ENCODE measurements around the gene CD200R1L.

CD200R1L gene

DNA sequence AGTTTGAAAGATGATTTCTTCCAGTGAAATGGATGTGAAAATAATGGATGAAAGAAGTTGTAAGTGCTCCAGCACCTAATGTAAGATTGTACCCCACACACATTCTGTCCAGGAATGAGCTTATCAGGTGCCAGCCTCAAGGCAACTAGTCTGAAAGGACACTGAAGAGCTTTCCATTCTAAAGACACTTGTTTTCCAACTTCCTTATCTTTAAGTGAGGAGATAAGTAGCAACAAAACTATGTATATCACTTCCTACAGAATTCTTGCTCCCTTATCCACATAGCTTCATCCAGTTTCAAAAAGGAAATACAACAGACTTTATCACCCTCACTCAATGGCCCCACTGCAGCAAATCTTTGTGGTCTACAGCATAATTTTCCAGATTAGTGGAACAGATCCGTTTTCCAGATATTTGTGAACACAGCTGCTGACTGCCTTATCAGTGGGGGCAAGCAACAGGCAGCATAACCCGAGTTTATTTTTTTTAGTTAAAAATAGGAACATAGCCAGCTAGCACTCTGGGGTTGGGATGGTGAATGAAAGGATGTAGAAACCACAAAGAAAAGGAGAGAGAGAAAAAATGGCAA, 60.6 kb downstream of the CD200R1L start:
- DNase-seq: no peak

DNA sequence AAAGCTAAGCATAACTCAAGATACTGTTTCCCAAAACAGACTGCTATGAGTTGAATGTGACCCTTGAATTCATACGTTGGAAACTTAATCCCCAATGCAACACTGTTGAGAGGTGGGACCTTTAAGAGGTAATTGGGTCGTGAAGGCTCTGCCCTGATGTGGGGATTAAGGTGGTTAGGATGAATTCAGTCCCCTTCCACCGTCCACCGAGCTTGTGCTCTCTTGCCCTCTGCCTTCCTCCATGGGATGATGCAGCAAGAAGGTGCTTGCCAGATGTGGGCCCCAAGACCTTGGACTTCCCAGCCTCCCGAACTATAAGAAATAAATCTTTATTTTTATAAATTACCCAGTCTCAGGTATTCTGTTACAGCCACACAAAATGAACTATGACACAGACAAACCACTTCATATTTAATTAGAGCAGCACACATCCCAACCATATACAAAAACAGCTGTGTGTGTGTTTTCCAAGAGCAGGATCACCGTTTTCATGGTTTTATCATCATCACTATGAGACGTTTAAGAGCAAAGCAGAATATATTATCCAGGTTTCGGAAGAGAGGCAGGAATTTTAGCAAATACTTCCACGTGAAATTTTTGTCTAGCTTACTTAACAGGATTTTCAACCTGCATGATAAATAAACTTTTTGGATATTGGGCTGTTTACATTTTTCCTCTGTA, 61.2 kb downstream of the CD200R1L start:
- DNase-seq: no peak

DNA sequence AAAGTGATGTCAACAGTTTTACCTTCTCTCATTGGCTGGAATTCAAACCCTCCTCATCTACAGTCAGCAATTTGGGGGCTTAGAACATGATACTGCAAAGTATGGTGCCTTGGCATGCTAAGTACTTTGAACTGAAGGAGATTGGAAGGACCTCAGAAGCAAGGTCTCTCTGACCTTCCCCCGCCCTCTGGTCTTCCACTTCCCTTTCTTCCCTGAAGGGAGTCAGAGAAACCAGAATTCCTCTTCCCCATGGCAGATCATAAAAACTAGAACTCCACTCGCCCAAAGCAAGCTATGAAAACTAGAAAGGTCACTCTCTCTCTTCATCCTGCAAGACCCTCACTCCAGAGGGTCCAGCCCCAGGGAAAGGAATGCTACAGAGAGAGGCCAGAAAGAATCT, 64.2 kb downstream of the CD200R1L start:
- DNase-seq: no peak

DNA sequence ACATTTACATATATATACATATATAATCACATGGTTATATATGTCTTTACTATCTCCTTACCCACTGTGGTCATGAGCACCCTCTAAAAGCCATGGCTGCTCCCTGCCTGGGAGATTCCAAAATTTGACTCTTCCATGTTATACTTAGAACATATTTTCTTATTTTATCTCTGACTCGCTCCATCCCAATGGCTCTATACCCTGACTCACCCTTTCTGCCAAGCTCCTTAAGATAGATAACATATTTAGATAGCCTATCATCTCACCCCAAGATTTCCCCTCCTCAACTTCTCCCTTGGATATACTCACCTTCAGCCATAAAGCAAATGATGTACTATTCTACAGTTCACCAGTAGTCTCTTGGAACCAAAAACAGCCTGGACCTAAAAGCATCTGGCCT, 65.1 kb downstream of the CD200R1L start:
- no peak for DNase-seq

DNA sequence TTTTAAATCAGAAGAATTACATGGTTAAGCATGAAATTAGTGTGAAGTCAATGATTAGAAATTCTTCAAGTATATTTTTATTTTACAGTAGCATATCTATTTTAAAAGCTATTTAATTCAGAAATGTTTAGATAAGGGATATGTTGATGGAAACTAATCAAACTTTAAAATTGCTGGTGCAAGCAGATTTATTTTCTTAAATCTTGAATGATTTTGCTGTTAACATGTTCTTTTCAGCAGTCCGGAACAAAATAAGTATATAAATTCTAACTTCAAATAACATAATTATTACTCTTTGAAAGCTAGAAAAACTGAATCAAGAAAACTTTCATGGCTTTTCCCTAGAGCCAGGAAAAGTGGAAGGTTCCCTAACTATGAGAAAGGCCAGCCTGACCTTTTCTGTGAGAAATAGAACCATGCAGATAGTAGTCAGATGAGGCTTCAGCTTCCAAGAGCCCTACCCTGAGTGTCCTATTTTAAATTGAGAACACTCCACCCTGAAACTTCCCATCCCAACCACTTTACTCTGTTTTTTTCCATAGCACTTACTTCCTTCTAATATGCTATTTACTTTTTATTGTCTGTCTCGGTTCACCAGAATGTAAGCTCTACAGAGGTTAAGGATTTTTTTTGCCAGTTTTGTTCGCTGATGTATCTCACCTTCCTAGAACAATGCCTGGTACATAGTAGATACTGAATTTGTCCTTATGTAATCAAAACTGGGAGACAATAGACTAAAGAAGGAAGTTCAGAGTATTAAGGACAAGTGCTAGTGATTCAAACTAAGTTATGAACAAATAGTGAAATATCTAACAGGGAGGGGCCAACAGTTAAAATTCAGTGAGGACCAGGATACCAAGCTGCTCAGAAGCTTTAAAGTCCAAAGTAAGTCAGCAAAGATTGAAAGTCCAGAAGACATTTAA, 66.8 kb downstream of the CD200R1L start:
- DNase-seq: no peak

DNA sequence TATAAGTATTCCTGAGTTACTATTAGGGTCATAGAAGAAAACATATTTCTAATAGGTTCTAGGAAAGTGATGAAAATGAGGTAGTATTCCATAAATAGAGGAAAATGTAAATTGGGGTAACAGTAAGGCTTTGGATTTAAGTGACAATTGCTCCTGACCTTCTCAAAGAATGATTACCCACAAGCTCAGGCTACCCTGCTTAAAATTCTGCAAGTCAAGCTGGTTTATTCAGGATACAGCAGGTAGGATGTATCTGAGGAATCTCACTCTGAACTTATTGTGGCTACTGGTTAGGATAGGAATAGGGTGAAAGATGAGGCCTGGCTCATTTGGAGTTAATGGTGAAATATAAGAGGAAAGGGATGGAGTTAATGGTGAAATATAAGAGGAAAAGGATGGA, 67.7 kb downstream of the CD200R1L start:
- DNase-seq: no peak

DNA sequence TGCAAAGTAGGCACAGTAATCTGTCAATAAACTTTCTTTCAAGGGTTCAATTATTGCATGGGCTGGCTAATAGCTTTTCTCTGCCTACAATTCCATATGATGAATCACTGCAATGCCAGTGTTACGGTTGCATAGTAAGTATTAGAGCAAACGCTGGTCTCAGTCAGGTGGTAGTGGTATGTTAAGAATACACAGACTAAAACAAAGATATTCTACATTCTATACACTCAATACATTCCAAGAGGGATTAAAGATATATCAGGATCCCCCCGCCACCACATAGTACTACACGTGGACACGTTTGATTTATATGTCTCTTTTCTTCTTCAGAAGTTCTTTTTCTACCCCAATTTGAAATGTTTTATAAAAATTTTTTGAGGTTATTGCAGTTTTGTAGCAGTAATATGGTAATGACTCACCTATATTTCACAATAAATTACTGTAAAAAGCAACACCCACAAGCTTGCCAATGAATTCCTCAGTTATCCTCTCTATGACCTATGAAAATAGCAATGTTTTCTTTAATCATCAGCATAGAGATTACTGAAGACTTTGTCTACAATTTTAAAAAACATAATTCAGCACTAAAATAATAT, 68.2 kb downstream of the CD200R1L start:
- DNase-seq: no peak

DNA sequence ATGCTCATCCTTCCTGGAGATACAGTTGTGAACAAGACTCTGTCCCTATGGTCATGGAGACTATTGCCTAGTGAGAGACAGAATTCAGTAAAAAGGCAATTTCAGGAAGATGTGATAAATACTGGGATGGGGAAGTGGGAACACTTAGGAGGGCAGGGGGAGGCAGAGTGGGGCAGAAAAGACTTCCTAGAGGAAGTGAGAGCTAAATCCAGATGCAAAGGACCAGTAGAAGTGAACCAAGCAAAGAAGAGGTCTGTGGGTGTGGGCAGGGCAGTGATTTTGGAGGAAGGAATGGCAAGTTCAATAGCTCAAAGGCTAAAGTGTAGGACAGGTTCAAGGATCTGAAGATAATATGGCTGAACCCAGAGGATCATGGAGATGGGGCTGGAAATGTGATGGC, 68.9 kb downstream of the CD200R1L start:
- no peak for DNase-seq

DNA sequence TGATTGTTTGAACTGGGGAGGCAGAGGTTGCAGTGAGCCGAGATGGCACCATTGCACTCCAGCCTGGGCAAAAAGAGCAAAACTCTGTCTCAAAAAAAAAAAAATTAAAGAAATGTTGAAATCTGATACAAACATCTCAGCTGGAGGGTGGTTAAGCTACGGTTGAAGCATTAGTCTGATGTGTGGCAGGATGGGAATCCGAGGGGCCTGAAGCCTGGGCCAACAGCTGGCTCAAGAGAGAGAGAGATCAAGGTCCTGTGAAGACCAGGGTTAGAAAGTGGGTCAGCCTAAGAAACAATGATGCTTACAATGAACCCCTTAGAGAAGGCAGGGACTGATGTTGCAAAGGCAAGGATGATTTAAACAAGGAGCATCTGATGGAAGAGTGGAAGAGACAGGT, 69.8 kb downstream of the CD200R1L start:
- DNase-seq: no peak

DNA sequence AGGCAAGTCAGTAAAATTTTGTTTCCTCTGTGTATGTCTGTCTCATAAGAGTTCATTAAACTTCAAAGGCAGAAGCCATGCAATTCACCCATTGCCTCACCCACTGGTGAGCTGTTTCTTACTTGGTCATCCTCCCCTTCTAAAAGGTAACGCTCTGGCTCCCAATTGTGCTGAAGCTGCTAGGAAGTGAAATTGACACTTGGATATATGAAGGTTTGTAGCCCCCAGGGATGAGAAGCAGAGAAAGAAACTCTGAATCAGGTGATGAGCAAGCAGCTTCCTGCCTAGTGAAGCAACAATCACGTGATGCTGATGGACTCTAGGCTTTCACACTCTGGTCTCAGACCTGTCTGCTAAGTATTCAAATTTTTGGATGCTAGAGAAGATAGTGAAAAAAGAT, 70.7 kb downstream of the CD200R1L start:
- DNase-seq: no peak

DNA sequence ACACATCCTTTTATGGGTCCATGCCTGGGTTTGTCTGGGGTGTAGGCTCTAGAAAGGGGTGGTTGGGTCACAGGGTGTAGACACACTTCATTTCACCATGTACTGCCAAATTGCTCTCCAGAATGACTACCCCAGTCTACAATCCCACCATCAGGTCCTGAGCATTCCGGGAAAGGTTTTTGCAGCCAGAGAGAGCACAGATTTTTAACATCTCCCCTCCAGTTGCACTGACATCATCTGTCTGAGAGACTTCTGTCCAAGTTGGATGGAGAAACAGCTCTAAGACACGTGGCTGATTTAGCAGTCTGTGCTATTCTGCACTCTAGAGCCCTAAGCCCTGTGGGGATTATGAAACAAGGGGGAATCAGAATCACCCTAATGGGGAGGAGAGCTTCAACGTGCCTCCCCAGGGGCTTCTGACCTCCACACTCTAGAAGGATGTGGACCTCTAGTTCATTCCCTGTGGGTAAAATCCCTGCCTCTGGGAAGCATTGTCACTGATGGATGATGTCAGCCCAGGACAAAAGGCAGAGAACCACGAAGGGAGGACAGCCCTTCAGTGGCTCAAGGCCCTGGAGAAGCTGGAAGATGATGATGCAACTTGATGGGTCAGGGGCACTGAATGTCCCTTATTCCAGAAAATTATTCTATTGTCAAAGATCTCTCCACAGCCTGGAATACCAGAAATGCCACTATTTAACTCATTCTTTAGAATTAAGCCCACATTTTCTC, 71.5 kb downstream of the CD200R1L start:
- no peak for DNase-seq

DNA sequence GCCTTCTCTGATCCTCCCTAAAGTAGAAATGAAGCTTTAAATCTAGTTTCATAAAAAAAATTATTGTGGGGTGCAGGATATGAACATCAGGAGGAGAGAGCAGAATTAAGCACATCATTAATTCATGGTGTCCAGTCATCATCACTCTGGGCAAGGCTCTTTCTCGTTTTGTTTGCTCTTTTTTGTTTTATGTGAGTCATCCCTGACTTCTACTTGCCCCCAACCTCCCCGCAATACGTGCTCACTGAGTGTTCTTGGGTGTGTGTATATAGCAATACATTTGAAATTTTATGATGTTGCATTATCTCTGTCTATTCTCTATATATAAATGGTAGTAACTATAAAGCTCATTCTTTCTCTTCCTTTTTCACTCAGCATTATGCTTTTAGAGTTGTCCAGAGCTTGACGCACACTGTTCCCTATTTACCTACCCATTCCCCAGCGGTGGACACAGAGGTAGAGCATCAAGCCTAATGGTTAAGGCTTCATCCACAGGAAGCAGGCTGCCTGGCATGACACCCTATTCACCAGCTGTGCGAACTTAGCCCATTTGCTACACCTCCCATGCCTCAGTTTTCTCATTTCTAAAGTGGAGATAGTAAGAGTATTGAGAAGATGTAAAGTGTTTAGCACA, 72.3 kb downstream of the CD200R1L start:
- no peak for DNase-seq

DNA sequence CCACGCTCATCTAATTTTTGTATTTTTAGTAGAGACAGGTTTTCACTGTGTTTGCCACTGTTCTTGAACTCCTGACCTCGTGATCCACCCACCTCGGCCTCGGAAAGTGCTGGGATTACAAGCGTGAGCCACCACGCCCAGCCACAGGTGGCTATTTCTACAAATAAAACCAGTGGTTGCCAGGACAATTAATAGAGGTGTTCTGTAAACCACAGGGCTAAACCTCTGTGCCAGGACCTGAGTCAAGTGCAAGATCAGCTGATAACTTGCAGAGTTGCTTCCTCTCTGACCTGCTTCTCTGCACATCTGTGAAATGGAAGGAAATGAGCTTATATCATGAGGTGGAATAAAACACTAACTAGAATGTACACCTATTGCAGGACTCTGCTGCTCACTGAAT, 72.8 kb downstream of the CD200R1L start:
- DNase-seq: no peak

DNA sequence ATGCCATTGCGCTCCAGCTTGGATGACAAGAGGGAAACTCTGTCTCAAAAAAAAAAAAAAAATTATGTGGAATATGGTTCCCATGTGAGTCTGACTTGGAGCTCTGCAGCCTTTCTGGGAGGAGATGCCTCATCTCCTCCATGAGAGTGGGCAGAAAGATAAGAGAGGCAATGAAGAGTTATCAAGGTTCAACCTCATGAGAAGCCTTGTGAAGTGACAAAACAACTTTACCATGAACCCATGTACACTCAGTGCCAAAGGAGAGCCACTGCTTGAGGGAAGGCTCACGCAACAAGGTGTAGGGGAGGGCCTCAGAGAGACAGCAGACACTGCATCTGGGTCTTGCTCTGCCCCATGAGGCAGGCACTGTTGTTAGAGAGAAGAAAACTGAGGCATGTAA, 75.7 kb downstream of the CD200R1L start:
- no peak for DNase-seq

DNA sequence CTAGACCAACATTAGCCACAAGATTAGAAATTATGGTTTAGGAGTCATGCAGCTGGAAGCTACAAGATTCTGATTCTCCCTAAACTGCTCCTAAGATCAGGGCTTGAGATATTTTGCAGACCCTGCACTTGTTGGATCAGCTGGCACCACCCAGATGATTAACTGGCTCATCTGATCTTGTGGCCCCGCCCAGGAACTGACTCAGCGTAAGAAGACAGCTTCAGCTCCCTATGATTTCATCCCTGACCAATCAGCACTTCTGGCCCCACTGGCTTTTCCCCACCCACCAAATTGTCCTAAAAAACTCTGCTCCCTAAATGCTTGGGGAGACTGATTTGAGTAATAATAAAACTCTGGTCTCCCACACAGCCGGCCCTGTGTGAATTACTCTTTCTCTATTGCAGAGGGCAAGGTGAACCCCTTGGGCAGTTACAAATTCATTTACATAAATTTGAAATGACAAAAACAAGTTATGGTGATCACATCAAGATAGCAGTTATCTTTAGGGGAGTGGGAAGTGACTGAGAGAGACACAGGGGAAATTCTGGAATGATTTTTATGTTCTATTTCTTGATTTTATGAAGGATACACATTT, 76.5 kb downstream of the CD200R1L start:
- DNase-seq: no peak

DNA sequence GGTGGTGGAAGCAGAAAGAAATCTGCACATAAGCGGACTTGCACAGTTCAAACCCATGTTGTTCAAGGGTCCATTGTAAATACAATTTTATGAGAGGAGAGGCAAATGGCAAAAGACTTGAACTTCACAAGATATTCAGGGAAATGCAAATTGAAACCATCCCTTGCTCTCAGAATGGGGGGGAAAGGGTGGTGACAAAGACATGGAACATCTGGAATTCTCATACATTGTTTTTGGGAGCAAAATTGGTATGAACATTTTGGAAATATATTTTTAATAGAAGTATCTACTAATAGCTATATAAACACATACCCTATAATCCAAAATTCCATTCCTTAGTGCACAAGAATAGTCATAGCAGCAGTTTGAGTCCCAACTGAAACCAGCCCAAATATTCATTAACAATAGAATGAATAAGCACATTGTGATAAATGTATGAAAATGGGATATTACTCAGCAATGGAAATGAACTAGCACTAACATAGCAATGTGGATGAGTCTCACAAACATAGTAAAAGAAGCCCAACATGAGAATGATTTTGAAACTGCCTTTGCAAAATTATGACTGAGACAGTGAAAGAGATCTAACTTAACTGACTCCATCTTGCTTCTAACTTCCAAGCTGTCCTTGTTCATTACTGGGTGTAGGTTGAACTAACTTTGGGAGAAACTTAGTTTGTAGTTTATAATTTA, 77.2 kb downstream of the CD200R1L start:
- DNase-seq: no peak

DNA sequence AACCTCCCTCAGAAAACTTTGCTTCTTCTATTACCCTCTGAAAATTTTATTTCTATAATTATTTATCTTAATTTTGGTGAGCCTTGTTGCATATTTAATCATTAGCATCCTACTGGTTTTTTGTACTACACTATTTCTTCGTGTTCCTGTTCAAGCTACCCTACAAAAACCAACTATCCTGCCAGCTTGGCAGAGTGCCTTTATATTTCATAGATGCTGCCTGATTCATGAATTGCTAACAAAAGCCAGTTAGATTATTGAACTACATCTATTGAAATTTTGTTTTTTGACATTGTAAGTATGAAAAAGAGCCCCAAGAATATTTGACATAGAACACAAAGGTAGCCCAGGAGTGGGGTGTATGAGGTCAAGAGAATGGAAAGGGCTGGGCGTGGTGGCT, 78.9 kb downstream of the CD200R1L start:
- no peak for DNase-seq

DNA sequence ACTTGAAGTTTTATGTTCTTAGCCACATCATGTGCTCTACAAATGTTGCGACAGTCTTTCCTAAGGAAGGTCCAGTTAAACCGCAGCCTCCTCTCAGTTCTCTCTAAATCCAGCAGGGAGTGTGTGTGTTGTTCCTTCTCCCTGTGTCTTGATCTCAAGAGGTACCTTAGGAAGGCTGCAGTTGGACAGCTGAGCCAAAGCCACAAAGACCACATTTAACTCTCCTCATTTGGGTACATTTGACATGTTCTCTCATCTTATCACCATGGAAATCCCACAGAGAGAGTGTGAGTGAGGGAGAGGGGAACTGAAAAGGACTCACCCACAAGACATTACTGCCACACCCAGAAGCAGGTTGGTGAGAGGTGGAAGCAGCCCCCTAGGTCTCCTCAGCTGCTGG, 79.5 kb downstream of the CD200R1L start:
- no peak for DNase-seq
